Activated CD4-positive, alpha-beta T cell treated with anti-CD3 and anti-CD28 coated beads for 48 hours (primary cell): ENCODE measurements around the gene ACBD5.
"Not testable (repeated sequence)": the region's sequence is repeated elsewhere in the genome, so short reads cannot be mapped to it uniquely, and the experiment has no call there.

Experiments used
- DNase-seq: peaks from one replicate; pipeline ENCODE4 v3.0.0-alpha.2; 2020

The ACBD5 gene

GRCh38 chr10:27241010-27241651 is 534 bp upstream of the ACBD5 start:
- peak; percentile 27 for DNase-seq

- DNase-seq = not testable (repeated sequence)
Observed at GRCh38 chr10:27237531-27237930, 3.1 kb downstream of the ACBD5 start.

GRCh38 chr10:27236589-27237128 is 3.9 kb downstream of the ACBD5 start:
- not testable (repeated sequence) for DNase-seq

- DNase-seq = no peak
Observed at GRCh38 chr10:27235706-27236105, 4.9 kb downstream of the ACBD5 start.

- no peak for DNase-seq
Observed at GRCh38 chr10:27230022-27230421, 10.6 kb downstream of the ACBD5 start.

- no peak for DNase-seq
Observed at GRCh38 chr10:27225642-27226257, 14.8 kb downstream of the ACBD5 start.

GRCh38 chr10:27225011-27225590 is 15.5 kb downstream of the ACBD5 start:
- DNase-seq = no peak

GRCh38 chr10:27223964-27224363 is 16.6 kb downstream of the ACBD5 start:
- peak; percentile 56 for DNase-seq

GRCh38 chr10:27207350-27207749 is 33.2 kb downstream of the ACBD5 start:
- no peak for DNase-seq

GRCh38 chr10:27203806-27204205 is 36.8 kb downstream of the ACBD5 start:
- no peak for DNase-seq

GRCh38 chr10:27197980-27198620 is 42.5 kb downstream of the ACBD5 start:
- DNase-seq = no peak

GRCh38 chr10:27192284-27192683 is 48.3 kb downstream of the ACBD5 start:
- DNase-seq = no peak

- no peak for DNase-seq
Observed at GRCh38 chr10:27190508-27190907, 50.1 kb downstream of the ACBD5 start.

- no peak for DNase-seq
Observed at GRCh38 chr10:27188897-27189296, 51.7 kb downstream of the ACBD5 start.

GRCh38 chr10:27188259-27188658 is 52.3 kb downstream of the ACBD5 start:
- no peak for DNase-seq

GRCh38 chr10:27169849-27170248 is 70.7 kb downstream of the ACBD5 start:
- no peak for DNase-seq

- DNase-seq = no peak
Observed at GRCh38 chr10:27158421-27158820, 82.2 kb downstream of the ACBD5 start.

GRCh38 chr10:27157150-27157549 is 83.4 kb downstream of the ACBD5 start:
- DNase-seq = no peak

- not testable (repeated sequence) for DNase-seq
Observed at GRCh38 chr10:27156566-27156965, 84.0 kb downstream of the ACBD5 start.

GRCh38 chr10:27155066-27155754 is 85.4 kb downstream of the ACBD5 start, which contains the start of gene MASTL:
MASTL (plus strand) TSS chr10:27155352; CDS start chr10:27155427, 75 bp downstream.
- peak; percentile 95 for DNase-seq

- DNase-seq = no peak
Observed at GRCh38 chr10:27153845-27154193, 86.8 kb downstream of the ACBD5 start.

GRCh38 chr10:27153329-27153728 is 87.3 kb downstream of the ACBD5 start:
- DNase-seq = no peak

GRCh38 chr10:27152687-27153086 is 87.9 kb downstream of the ACBD5 start:
- DNase-seq = no peak
